Cardiac fibroblast (primary cell): ENCODE results near the gene NDUFS6.
A peak's percentile ranks its signal among the peaks of the same experiment; 100 is the strongest.

Source experiments
- DNase-seq, 2 donors: peaks; one replicate each; pipeline versions ENCODE4 v3.0.0 to v3.0.0-alpha.2; 2010; ENCODE audit warnings: low read depth in 2 of 2
- H3K4me3 ChIP-seq, 2 donors: replicated peaks in 1 of 2; 1 replicate in 1 of 2; 2 replicates in 1 of 2; pipeline ENCODE4 v1.5.1; 2011; ENCODE audit warnings: low read depth in 2 of 2, low read length in 2 of 2, mild to moderate bottlenecking in 2 of 2, moderate library complexity in 1 of 2
- TF ChIP-seq, protein P1 (sequence below): IDR thresholded peaks from one replicate; pipeline ENCODE4 v1.5.1; 2011; ENCODE audit warnings: low read depth, mild to moderate bottlenecking, low read length, inconsistent platforms

NDUFS6 gene

GRCh38 chr5:1804001-1804690, 2.9 kb downstream of the NDUFS6 start:
- DNase-seq: peak in 1 of 2 donors; percentile 46
- TF ChIP-seq, protein P1, sequence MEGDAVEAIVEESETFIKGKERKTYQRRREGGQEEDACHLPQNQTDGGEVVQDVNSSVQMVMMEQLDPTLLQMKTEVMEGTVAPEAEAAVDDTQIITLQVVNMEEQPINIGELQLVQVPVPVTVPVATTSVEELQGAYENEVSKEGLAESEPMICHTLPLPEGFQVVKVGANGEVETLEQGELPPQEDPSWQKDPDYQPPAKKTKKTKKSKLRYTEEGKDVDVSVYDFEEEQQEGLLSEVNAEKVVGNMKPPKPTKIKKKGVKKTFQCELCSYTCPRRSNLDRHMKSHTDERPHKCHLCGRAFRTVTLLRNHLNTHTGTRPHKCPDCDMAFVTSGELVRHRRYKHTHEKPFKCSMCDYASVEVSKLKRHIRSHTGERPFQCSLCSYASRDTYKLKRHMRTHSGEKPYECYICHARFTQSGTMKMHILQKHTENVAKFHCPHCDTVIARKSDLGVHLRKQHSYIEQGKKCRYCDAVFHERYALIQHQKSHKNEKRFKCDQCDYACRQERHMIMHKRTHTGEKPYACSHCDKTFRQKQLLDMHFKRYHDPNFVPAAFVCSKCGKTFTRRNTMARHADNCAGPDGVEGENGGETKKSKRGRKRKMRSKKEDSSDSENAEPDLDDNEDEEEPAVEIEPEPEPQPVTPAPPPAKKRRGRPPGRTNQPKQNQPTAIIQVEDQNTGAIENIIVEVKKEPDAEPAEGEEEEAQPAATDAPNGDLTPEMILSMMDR: no peak
- no peak overlapping the region for H3K4me3 ChIP-seq

DNA sequence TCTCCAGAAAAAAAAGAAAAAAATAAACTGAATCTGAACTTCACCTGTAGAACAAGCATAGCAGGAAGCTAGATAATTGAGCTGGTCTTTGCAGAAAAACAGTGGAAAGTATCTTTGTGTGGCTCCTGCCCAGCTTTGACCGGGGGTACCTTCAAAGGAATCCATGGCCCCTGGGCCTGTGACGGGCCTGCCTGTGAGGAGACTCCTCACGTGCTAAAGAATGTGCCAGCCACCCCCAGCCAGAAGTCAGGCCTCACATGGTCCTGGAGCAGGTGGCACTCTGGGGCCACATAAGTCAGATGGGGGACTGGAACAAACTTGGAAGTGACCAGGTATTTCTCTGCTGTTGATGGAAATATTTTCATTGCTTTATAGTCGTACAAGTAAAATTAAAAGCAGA, 4.1 kb downstream of the NDUFS6 start:
- TF ChIP-seq, protein P1: no peak
- no peak overlapping the region for H3K4me3 ChIP-seq
- DNase-seq: no peak

DNA sequence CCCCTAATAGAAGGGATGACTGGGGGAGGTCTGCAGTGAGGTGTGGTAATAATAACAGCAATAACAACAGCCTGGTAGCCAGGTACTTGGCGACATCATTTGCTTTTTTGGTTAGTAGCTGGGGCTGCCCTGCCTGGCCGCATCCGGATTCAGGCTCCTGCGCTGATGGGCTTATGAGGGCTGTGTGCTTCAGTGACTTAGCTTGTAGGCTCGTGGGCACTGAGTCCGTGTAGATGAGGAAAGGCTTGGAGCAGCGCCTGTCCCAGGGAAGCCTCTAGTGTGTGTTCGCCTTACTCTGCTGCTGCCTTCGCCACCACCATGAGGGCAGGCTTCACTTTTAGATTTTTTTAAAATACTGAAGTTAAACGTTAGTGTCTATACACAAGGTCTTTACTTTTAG, 4.5 kb downstream of the NDUFS6 start:
- DNase-seq: no peak
- H3K4me3 ChIP-seq: no peak overlapping the region
- TF ChIP-seq, protein P1: no peak

DNA sequence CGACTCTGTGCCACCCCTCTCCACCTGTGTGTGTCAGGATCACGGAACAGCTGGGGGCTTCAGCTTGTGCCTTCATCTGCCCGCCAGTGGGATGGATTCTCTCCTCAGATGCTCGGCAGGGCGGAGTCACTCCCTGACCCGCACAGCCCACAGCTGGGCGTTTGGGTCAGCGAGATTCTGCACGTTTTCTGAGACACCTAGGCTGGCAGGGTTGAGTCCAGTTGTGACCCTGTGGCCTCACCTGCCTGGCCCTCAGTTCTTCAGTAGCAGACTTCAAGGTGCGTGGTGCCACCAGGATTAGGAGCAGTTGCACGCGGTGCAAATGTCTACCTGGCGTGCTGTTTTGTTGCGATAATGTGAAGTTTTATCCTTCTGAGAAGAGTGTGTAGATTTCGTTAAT, 5.0 kb downstream of the NDUFS6 start:
- DNase-seq: no peak
- no peak overlapping the region for H3K4me3 ChIP-seq
- TF ChIP-seq, protein P1: no peak

DNA sequence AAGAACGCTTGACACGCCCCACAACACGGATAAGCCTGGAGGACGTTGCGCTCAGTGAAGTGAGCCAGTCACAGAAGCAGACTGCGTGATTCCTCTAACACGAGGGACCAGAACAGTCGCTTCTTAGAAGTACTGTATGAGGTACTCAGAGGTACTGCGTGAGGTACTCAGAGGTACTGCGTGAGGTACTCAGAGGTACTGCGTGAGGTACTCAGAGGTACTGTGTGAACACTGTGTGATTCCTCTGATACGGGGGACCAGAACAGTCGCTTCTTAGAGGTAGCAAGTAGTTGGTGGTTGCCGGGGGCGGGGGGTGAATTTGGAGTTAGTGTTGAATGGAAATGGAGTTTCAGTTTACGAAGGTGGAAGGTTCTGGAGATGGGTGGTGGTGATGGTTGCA, 5.8 kb downstream of the NDUFS6 start:
- H3K4me3 ChIP-seq: no peak overlapping the region
- TF ChIP-seq, protein P1: no peak
- no peak for DNase-seq

DNA sequence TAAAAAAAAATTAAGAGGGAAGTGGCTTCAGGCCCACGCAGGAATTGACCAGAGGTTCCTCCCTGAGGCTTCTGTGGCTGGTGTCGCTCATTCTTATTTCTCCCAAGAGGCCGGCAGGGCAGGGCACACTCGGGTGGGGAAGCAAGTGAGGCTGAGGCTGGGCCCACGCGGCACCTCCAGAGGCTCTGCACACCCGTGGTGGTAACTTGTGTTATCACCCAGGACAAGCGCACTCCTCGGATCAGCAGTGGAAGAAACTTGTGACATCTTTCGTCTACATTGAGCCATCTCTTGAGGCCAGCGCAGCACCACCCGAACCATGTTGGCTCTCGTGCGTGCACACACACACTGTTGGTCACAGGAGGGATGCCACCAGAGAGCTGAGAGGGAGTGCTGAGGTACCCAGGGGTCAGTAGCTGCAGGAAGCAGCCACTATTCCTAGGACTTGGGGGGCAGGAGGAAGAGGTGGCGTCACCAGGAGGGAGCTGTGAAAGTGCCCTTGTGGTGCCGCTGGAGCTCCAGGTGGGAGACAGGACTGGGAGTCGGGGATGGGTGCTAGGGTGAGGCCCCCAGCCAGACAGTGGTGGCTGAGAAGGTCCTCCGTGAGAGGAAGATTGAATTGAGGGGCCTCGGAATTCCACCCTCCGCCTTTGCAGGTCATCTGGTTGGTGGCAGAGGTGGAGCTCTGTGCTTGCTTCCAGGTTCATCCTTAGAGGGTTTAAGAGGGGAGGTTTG, 6.4 kb downstream of the NDUFS6 start:
- no peak overlapping the region for H3K4me3 ChIP-seq
- TF ChIP-seq, protein P1: no peak
- no peak for DNase-seq
